Keratinocyte (primary cell): ENCODE data around the gene SPPL3. TPM values are rescaled to one million over a fixed set of nuclear protein-coding genes. Genes with fewer than 3 reads are reported as not detected.

Source experiments
- DNase-seq: peaks from one replicate; pipeline ENCODE4 v3.0.0-alpha.2; 2011; ENCODE audit warnings: low read depth, missing footprints, low spot score
- FAIRE-seq: peaks from 2 replicates; lab custom pipeline; 2011; peaks lifted over from hg19 to GRCh38; lab: Jason Lieb, UNC
- H2AFZ ChIP-seq: 2 replicates; pipeline ENCODE4 v1.6.0; 2012; ENCODE audit warnings: low read length, control low read depth, inconsistent platforms; ENCODE audit not compliant: control insufficient read depth
- H3K27ac ChIP-seq: 2 replicates; pipeline ENCODE4 v1.5.1; 2011; ENCODE audit warnings: low read length; ENCODE audit not compliant: control insufficient read depth, insufficient read depth
- H3K27me3 ChIP-seq: 3 replicates; pipeline ENCODE4 v1.6.0; 2011; ENCODE audit warnings: low read length; ENCODE audit not compliant: control insufficient read depth, insufficient read depth; ENCODE audit errors: extremely low read depth
- H3K36me3 ChIP-seq, 2 experiments: 2 replicates in 1 of 2; 3 replicates in 1 of 2; pipeline ENCODE4 v1.5.1; 2011; ENCODE audit warnings: low read length in 2 of 2, mild to moderate bottlenecking in 1 of 2; ENCODE audit not compliant: control insufficient read depth in 2 of 2, insufficient read depth in 2 of 2; ENCODE audit errors: extremely low read depth in 1 of 2
- H3K4me1 ChIP-seq: 3 replicates; pipeline ENCODE4 v1.5.1; 2011; ENCODE audit warnings: low read length; ENCODE audit not compliant: control insufficient read depth, insufficient read depth; ENCODE audit errors: extremely low read depth
- H3K4me2 ChIP-seq: 3 replicates; pipeline ENCODE4 v1.6.0; 2011; ENCODE audit warnings: low read depth, low read length; ENCODE audit not compliant: control insufficient read depth, insufficient read depth; ENCODE audit errors: extremely low read depth
- H3K4me3 ChIP-seq, 3 experiments: fragments of 200-600 bp in 1 of 3; sonication (generic) in 1 of 3; 2 replicates in 2 of 3; 3 replicates in 1 of 3; pipeline ENCODE4 v1.5.1; 2011 to 2016; ENCODE audit warnings: low read length in 3 of 3, mild to moderate bottlenecking in 3 of 3, control low read depth in 2 of 3, inconsistent platforms in 1 of 3, low read depth in 1 of 3, mixed read lengths in 1 of 3, mixed run types in 1 of 3, moderate library complexity in 1 of 3; ENCODE audit not compliant: control insufficient read depth in 2 of 3, insufficient read depth in 2 of 3; ENCODE audit errors: extremely low read depth in 1 of 3
- H3K79me2 ChIP-seq: 2 replicates; pipeline ENCODE4 v1.6.0; 2012; ENCODE audit warnings: low read length; ENCODE audit not compliant: control insufficient read depth, insufficient read depth
- H3K9ac ChIP-seq: 3 replicates; pipeline ENCODE4 v1.6.0; 2011; ENCODE audit warnings: low read length; ENCODE audit not compliant: control insufficient read depth, insufficient read depth; ENCODE audit errors: extremely low read depth
- H3K9me1 ChIP-seq: 3 replicates; pipeline ENCODE4 v1.6.0; 2011; ENCODE audit warnings: low read length; ENCODE audit not compliant: control insufficient read depth, insufficient read depth; ENCODE audit errors: extremely low read depth
- H3K9me3 ChIP-seq: 2 replicates; pipeline ENCODE4 v1.5.1; 2012; ENCODE audit warnings: low read depth, low read length; ENCODE audit not compliant: control insufficient read depth
- H4K20me1 ChIP-seq: 3 replicates; pipeline ENCODE4 v1.6.0; 2011; ENCODE audit warnings: low read length; ENCODE audit not compliant: control insufficient read depth, insufficient read depth; ENCODE audit errors: extremely low read depth
- EZH2 ChIP-seq: IDR thresholded peaks from one replicate; pipeline ENCODE4 v1.6.1; 2012; ENCODE audit warnings: inconsistent platforms, mild to moderate bottlenecking, low read length, moderate library complexity
- dilution Hi-C: fragments of 300-500 bp; cut with MboI; formaldehyde crosslinking; loops from one replicate; pipeline ENCODE4 v1.7.0; 2020; ENCODE audit warnings: low sequenced_read_pairs; ENCODE audit not compliant: extremely low pct_ligation_motif_present
- polyA plus RNA-seq, 5 experiments: library from polyadenylated mRNA; depleted of rRNA in 3 of 5; stranded (reverse) in 3 of 5; stranded (forward) in 1 of 5; unstranded in 1 of 5; fragments of >200 nt; gene quantifications; 1 replicate in 1 of 5; 2 replicates in 3 of 5; 3 replicates in 1 of 5; pipeline versions ENCODE4 v1.2.1 to v1.2.3, GENCODE V29; 2011 to 2012; ENCODE audit warnings: missing spikeins in 2 of 5, low read depth in 1 of 5, low replicate concordance in 1 of 5
- TF ChIP-seq, protein P1 (sequence below), 3 experiments: IDR thresholded peaks in 1 of 3; conservative IDR thresholded peaks in 1 of 3; optimal IDR thresholded peaks in 1 of 3; 2 replicates in 2 of 3; 3 replicates in 1 of 3; pipeline versions ENCODE3 to v1.5.1; 2011; ENCODE audit warnings: low read length in 3 of 3, mild to moderate bottlenecking in 3 of 3, moderate library complexity in 2 of 3, control low read depth in 1 of 3, inconsistent platforms in 1 of 3; ENCODE audit not compliant: insufficient read depth in 2 of 3; ENCODE audit errors: extremely low read depth in 1 of 3

Gene SPPL3
- polyA plus RNA-seq, 1 donor (not counting 4 experiments of a cell fraction or from before 2014, with no cell fraction given) = 28.3 TPM

DNA sequence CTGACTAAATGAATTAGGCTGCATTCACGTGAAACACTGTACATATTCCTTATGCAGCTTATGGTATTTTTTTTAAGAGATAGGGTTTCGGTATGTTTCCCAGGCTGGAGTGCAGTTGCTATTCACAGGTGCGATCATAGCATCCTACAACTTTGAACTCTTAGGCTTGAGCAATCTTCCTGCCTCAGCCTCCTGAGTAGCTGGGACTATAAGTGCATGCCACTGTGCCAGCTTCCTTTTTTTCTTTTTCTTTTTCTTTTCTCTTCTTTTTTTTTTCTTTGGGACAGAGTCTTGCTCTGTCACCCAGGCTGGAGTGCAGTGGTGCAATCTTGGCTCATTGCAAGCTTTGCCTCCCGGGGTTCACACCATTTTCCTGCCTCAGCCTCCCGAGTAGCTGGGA is 35.8 kb upstream of the SPPL3 start:
- no peaks in the 10 kb centered on the region for H4K20me1 ChIP-seq
- no peaks in the 10 kb centered on the region for H3K4me1 ChIP-seq
- no peak overlapping the region for H3K9ac ChIP-seq
- no peak overlapping the region for H3K27ac ChIP-seq
- H3K9me1 ChIP-seq = no peaks in the 10 kb centered on the region
- H3K36me3 ChIP-seq = no peaks in the 10 kb centered on the region
- H3K27me3 ChIP-seq = no peaks in the 10 kb centered on the region
- H3K4me2 ChIP-seq = no peak overlapping the region
- FAIRE-seq (no peak), DNase-seq (no peak)
- no peak overlapping the region for H3K4me3 ChIP-seq
- dilution Hi-C loops = no loop called here
- TF ChIP-seq, protein P1, sequence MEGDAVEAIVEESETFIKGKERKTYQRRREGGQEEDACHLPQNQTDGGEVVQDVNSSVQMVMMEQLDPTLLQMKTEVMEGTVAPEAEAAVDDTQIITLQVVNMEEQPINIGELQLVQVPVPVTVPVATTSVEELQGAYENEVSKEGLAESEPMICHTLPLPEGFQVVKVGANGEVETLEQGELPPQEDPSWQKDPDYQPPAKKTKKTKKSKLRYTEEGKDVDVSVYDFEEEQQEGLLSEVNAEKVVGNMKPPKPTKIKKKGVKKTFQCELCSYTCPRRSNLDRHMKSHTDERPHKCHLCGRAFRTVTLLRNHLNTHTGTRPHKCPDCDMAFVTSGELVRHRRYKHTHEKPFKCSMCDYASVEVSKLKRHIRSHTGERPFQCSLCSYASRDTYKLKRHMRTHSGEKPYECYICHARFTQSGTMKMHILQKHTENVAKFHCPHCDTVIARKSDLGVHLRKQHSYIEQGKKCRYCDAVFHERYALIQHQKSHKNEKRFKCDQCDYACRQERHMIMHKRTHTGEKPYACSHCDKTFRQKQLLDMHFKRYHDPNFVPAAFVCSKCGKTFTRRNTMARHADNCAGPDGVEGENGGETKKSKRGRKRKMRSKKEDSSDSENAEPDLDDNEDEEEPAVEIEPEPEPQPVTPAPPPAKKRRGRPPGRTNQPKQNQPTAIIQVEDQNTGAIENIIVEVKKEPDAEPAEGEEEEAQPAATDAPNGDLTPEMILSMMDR (optimal IDR thresholded peaks at IDR 0.05 in 1 of 3, IDR thresholded peaks at IDR 0.05 in 1 of 3, conservative IDR thresholded peaks at IDR 0.05 in 1 of 3; ENCODE audit: extremely low read depth in 1 of 3, insufficient read depth in 2 of 3, low read length in 3 of 3) = no peak
- no peak for TF ChIP-seq EZH2
- no peaks in the 10 kb centered on the region for H3K79me2 ChIP-seq
- H3K9me3 ChIP-seq = no peaks in the 10 kb centered on the region
- H2AFZ ChIP-seq = no peak overlapping the region

DNA sequence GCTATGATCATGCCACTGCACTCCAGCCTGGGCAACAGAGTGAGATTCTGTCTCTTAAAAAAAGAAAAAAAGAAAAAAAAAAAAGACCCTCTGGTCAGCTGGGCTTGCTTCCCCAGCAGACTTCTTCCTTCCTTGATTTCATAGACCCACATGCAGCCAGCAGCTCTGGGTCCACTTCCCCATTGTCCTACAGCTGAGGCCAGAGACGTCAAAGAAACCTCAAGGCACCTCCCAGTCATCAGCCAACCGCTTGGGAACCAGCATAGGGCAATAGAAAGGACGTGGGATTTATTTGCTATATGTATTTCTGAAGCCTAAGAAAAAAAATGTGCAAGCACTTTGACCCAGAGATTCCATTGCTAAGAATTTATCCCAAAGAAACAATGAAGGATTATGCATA is 35.4 kb upstream of the SPPL3 start:
- no peak overlapping the region for H3K4me2 ChIP-seq
- FAIRE-seq (no peak), DNase-seq (no peak)

More for the DNA sequence above, 35.4 kb upstream of the SPPL3 start:
- H3K9me1 ChIP-seq = no peaks in the 10 kb centered on the region
- no peak overlapping the region for H3K27ac ChIP-seq
- no peak for TF ChIP-seq EZH2
- TF ChIP-seq, protein P1 (optimal IDR thresholded peaks at IDR 0.05 in 1 of 3, IDR thresholded peaks at IDR 0.05 in 1 of 3, conservative IDR thresholded peaks at IDR 0.05 in 1 of 3; ENCODE audit: extremely low read depth in 1 of 3, insufficient read depth in 2 of 3, low read length in 3 of 3) = no peak
- no peak overlapping the region for H2AFZ ChIP-seq
- H3K4me3 ChIP-seq = no peak overlapping the region
- no peaks in the 10 kb centered on the region for H3K27me3 ChIP-seq
- H3K9me3 ChIP-seq = no peaks in the 10 kb centered on the region
- no peak overlapping the region for H3K9ac ChIP-seq
- no peaks in the 10 kb centered on the region for H3K36me3 ChIP-seq
- H3K4me1 ChIP-seq = no peaks in the 10 kb centered on the region
- dilution Hi-C loops = no loop called here
- H3K79me2 ChIP-seq = no peaks in the 10 kb centered on the region
- no peaks in the 10 kb centered on the region for H4K20me1 ChIP-seq
